A204.1 (cell line): ENCODE data around the gene DNAI1.
"Not testable (repeated sequence)": the region's sequence is repeated elsewhere in the genome, so short reads cannot be mapped to it uniquely, and the experiment has no call there.

Experiments
- FAIRE-seq: peaks from 2 replicates; lab custom pipeline; 2012; peaks lifted over from hg19 to GRCh38; lab: Jason Lieb, UNC

DNAI1 gene

GRCh38 chr9:34458013-34458958, at the start of gene DNAI1, which contains the start of gene FAM219A:
TSS of gene DNAI1 (plus strand) at chr9:34458805. CDS start at chr9:34459006, 201 bp downstream.
TSS of gene FAM219A (minus strand) at chr9:34458570. CDS start at chr9:34458263, 307 bp downstream.
- FAIRE-seq = peak; percentile 98

- FAIRE-seq = no peak
These were observed 49.5 kb upstream of the DNAI1 start for GRCh38 chr9:34409154-34409553.

GRCh38 chr9:34412336-34412735, 46.3 kb upstream of the DNAI1 start:
- FAIRE-seq = no peak

- FAIRE-seq = no peak
These were observed 45.3 kb upstream of the DNAI1 start for GRCh38 chr9:34413231-34413852.

- FAIRE-seq = no peak
These were observed 40.9 kb upstream of the DNAI1 start for GRCh38 chr9:34417734-34418133.

GRCh38 chr9:34419716-34420504, 38.7 kb upstream of the DNAI1 start:
- no peak for FAIRE-seq

- no peak for FAIRE-seq
These were observed 32.1 kb upstream of the DNAI1 start for GRCh38 chr9:34426347-34427074.

- FAIRE-seq = no peak
These were observed 30.2 kb upstream of the DNAI1 start for GRCh38 chr9:34428325-34428958.

- FAIRE-seq = no peak
These were observed 27.7 kb upstream of the DNAI1 start for GRCh38 chr9:34430843-34431437.

GRCh38 chr9:34431667-34432066, 26.9 kb upstream of the DNAI1 start:
- no peak for FAIRE-seq

- FAIRE-seq = peak; percentile 63
These were observed 21.3 kb upstream of the DNAI1 start for GRCh38 chr9:34437006-34437925.

- not testable (repeated sequence) for FAIRE-seq
These were observed 20.7 kb upstream of the DNAI1 start for GRCh38 chr9:34437926-34438307.

- not testable (repeated sequence) for FAIRE-seq
These were observed 20.1 kb upstream of the DNAI1 start for GRCh38 chr9:34438465-34438864.

GRCh38 chr9:34440017-34440416, 18.6 kb upstream of the DNAI1 start:
- FAIRE-seq = no peak

GRCh38 chr9:34442770-34443169, 15.8 kb upstream of the DNAI1 start:
- FAIRE-seq = no peak

GRCh38 chr9:34443533-34443932, 15.1 kb upstream of the DNAI1 start:
- FAIRE-seq = no peak

- FAIRE-seq = no peak
These were observed 14.6 kb upstream of the DNAI1 start for GRCh38 chr9:34443976-34444375.

- FAIRE-seq = no peak
These were observed 12.1 kb upstream of the DNAI1 start for GRCh38 chr9:34446468-34446891.

- no peak for FAIRE-seq
These were observed 11.7 kb upstream of the DNAI1 start for GRCh38 chr9:34446951-34447350.

GRCh38 chr9:34450644-34451043, 8.0 kb upstream of the DNAI1 start:
- no peak for FAIRE-seq
